GM12872 (cell line): ENCODE measurements around the gene PTPRT.

Source experiments
- TF ChIP-seq, protein P1 (sequence below): IDR thresholded peaks from 3 replicates; pipeline ENCODE4 v1.5.1; 2011; ENCODE audit warnings: low read depth, mild to moderate bottlenecking, low read length, moderate library complexity; ENCODE audit not compliant: insufficient read depth

The PTPRT gene

DNA sequence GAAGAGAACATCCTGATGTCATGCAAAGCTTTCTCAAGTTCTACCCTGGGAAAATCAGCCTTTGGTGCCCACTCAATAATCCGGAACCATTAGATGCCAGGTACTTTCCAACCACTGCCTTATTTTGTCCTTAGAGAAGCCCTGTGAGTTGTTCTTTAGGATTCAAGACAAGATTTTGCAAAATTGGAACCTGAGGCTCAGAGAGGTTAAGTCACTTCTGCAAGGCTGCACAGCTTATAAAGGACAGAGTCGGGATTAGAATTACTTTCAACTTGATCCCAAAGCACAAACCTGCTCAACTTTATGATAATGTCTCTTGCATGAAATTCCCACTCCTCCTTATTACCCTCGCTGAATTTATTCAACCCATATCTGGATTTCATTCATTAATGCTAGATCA, 287.2 kb downstream of the PTPRT start:
- TF ChIP-seq, protein P1, sequence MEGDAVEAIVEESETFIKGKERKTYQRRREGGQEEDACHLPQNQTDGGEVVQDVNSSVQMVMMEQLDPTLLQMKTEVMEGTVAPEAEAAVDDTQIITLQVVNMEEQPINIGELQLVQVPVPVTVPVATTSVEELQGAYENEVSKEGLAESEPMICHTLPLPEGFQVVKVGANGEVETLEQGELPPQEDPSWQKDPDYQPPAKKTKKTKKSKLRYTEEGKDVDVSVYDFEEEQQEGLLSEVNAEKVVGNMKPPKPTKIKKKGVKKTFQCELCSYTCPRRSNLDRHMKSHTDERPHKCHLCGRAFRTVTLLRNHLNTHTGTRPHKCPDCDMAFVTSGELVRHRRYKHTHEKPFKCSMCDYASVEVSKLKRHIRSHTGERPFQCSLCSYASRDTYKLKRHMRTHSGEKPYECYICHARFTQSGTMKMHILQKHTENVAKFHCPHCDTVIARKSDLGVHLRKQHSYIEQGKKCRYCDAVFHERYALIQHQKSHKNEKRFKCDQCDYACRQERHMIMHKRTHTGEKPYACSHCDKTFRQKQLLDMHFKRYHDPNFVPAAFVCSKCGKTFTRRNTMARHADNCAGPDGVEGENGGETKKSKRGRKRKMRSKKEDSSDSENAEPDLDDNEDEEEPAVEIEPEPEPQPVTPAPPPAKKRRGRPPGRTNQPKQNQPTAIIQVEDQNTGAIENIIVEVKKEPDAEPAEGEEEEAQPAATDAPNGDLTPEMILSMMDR, result no peak

DNA sequence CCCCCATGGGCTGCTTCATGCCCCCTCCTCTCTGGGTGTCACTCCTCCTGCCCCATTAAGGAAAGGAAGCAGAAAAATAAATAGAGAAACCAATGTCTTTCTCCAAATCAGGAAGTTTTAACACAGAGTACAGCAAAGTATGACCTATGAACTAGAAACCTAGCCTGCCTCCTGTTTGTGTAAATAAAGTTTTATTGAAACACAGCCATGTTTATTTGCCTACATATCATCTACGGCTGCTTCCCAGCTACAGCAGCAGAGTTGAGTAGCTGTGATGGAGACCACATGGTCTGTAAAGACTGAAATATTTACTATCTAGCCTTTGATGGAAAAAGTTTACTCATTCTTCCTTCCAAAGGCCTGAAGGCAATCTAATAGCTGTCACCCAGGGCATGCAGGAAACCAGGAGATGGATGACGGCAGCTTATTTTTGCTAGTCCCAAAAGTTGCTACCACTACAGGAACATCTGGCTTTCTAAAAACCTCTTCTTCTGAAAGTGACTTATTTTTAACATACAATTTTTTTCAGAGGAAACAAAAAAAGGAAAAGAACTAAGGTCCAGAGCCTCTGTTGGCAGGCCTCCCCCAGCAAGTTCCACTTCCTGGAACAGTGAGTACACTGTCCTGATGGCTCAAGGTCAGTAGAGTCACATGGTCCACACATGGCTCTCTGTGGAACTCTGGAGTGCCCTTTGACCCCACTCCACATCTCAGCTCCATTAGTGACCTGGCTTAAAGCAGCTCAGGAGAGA, 287.8 kb downstream of the PTPRT start:
- TF ChIP-seq, protein P1, result no peak

DNA sequence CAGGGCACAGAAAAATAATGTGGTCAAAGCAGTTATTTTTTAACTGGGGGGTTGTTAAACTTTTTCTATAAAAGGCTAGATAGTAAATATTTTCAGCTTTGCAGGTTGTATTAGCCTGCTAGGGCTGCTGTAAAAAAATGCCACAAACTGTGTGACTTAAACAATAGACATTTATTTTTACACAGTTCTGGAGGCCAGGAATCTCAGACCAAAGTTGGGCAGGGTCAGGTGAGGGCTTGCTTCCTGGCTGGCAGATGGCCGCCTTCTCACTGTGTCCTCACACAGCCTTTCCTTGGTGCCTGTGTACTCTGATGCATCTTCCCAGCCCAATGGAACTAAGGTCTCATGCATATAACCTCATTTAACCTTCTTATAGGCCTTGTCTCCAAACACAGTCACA, 294.7 kb downstream of the PTPRT start:
- TF ChIP-seq, protein P1, result no peak

DNA sequence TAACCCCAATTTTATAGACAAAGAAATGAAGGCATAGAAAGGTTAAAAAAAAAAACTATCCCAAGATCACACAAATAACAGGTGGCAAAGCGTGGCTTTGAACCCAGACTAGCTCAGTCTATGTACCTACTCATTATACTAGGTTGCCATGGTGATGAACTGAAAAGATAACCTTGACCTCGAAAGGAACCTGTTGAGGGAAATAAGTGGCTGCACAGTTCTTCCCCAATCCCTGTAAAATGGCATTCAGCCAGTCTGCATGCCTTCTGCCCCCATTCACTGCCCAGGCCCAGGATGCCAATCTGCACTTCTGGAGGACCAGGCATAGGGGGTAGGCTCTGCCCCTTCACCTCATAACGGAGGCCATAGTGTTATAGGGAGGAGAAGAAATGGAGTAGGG, 295.2 kb downstream of the PTPRT start:
- TF ChIP-seq, protein P1, result no peak

DNA sequence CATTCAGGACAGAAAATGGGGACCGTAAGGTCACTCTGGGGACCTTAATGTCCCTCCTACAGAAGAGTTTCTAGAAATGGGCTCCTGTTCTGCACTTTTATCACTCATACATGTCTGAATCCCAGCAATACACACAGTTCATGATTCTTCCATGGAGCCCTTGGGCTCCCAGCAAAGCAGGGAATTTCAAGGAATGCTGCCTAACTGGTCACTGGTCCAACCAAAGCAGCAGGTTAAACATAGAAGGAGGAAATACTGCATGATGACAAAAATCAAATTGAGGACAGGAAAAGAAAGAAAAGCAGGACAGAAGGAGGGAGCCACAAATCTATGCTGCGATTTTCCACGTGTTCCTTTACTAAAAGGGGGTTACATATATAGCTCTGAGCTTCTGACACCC, 300.2 kb downstream of the PTPRT start:
- TF ChIP-seq, protein P1, result no peak

DNA sequence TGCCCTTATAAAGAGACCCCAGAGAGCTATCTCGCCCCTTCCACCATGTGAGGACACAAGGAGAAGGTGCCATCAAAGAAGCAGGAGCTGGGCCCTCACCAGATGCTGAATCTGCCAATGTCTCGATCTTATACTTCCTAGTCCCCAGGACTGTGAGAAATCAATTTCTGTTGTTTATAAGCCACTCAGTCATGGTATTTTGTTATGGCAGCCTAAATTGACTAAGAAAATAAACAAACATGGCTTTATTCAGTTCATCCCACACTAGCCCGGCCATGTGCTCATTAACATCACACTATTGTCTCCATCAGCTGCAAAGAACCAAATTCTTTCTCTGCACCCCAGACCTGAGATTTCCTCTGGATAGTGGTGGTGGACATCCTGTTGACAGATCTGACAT, 302.4 kb downstream of the PTPRT start:
- TF ChIP-seq, protein P1, result no peak

DNA sequence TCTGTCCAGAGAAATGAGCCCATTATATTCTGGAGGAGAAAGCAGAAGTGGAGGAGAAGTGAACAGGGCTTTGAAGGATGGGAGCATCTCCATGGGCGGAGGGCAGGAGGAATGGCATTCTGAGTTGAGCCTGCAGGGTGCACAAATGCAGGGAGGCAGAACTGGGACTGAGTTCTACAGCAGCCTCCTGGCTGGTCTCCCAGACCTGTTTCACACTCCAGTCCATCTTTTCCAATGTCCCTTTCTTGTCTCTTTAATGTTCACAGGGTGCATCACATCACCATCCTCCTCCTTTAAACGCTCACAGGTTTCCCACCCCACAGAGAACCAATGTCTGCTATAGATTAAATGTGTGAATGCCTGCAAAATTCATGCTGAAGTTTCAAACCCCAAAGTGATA, 302.9 kb downstream of the PTPRT start:
- TF ChIP-seq, protein P1, result no peak
